Measurements from ENCODE around the gene SLC13A4. TPM values are rescaled to one million over a fixed set of nuclear protein-coding genes. Genes with fewer than 3 reads are reported as not detected.

Gene SLC13A4
- total RNA-seq, 3 donors from 2014 or later, result 0.29 to 0.32 TPM; not detected in 1

GRCh38 chr7:135706038-135706742 lies 21.8 kb downstream of the SLC13A4 start:
- no peaks in the 10 kb centered on the region for H3K27me3 ChIP-seq
- no peak overlapping the region for H3K4me3 ChIP-seq
- intact Hi-C loops (cut with DNase I; ENCODE audit: low total_unique reads), result no loop called here
- TF ChIP-seq POLR2AphosphoS5 (IDR thresholded peaks at IDR 0.05) (no peak), CTCF (IDR thresholded peaks at IDR 0.05) (no peak), POLR2A (IDR thresholded peaks at IDR 0.05) (no peak)
- H3K27ac ChIP-seq, result no peak overlapping the region
- H3K4me1 ChIP-seq, result no peaks in the 10 kb centered on the region
- DNase-seq (ENCODE audit: low spot score in 2 of 2), result no peak
- H3K9me3 ChIP-seq, result no peaks in the 10 kb centered on the region
- no peaks in the 10 kb centered on the region for H3K36me3 ChIP-seq

GRCh38 chr7:135704698-135705097 lies 23.3 kb downstream of the SLC13A4 start:
- peak overlapping the region in 1 of 2 donors; percentile 38 for H3K27ac ChIP-seq
- H3K4me3 ChIP-seq, result no peak overlapping the region
- H3K9me3 ChIP-seq, result no peaks in the 10 kb centered on the region
- intact Hi-C loops (cut with DNase I; ENCODE audit: low total_unique reads), result no loop called here
- TF ChIP-seq CTCF (IDR thresholded peaks at IDR 0.05) (no peak), POLR2AphosphoS5 (IDR thresholded peaks at IDR 0.05) (no peak), POLR2A (IDR thresholded peaks at IDR 0.05) (no peak)
- no peaks in the 10 kb centered on the region for H3K36me3 ChIP-seq
- H3K27me3 ChIP-seq, result no peaks in the 10 kb centered on the region
- no peaks in the 10 kb centered on the region for H3K4me1 ChIP-seq
- no peak for DNase-seq (ENCODE audit: low spot score in 2 of 2)

- TF ChIP-seq POLR2A (IDR thresholded peaks at IDR 0.05), result no peak
- TF ChIP-seq CTCF (IDR thresholded peaks at IDR 0.05), result no peak
- no peak for TF ChIP-seq POLR2AphosphoS5 (IDR thresholded peaks at IDR 0.05)
- intact Hi-C loops (cut with DNase I; ENCODE audit: low total_unique reads), result no loop called here
- Histone ChIP-seq H3K4me1 (no peaks in the 10 kb centered on the region), H3K36me3 (no peaks in the 10 kb centered on the region), H3K27ac (peak overlapping the region in 1 of 2 donors; percentile 38), H3K9me3 (no peaks in the 10 kb centered on the region), H3K4me3 (no peak overlapping the region), H3K27me3 (no peaks in the 10 kb centered on the region)
- DNase-seq (ENCODE audit: low spot score in 2 of 2), result no peak
Measured at GRCh38 chr7:135704074-135704473, 23.9 kb downstream of the SLC13A4 start.

GRCh38 chr7:135697276-135698049 lies 30.5 kb downstream of the SLC13A4 start:
- Histone ChIP-seq H3K27ac (peak overlapping the region in 1 of 2 donors; percentile 25), H3K36me3 (no peaks in the 10 kb centered on the region)
- intact Hi-C loops (cut with DNase I; ENCODE audit: low total_unique reads), result no loop called here

More at GRCh38 chr7:135697276-135698049, 30.5 kb downstream of the SLC13A4 start:
- Histone ChIP-seq H3K9me3 (no peaks in the 10 kb centered on the region), H3K4me3 (no peak overlapping the region), H3K27me3 (no peaks in the 10 kb centered on the region), H3K4me1 (no peaks in the 10 kb centered on the region)
- TF ChIP-seq CTCF (IDR thresholded peaks at IDR 0.05) (no peak), POLR2AphosphoS5 (IDR thresholded peaks at IDR 0.05) (no peak), POLR2A (IDR thresholded peaks at IDR 0.05) (no peak)
- no peak for DNase-seq (ENCODE audit: low spot score in 2 of 2)

Measured in breast epithelium (tissue), 4 donors.